Tongue (tissue), 2 donors: Measurements from ENCODE around the gene SEMA5B. TPM values are rescaled to one million over a fixed set of nuclear protein-coding genes. Genes with fewer than 3 reads are reported as not detected.
A peak's percentile ranks its signal among the peaks of the same experiment; 100 is the strongest.

Experiments
- DNase-seq: peaks from one replicate; pipeline ENCODE4 v3.0.0-alpha.2; 2015
- total RNA-seq: library from RNA; depleted of rRNA; stranded (reverse); fragments of >200 nt; gene quantifications from one replicate; pipeline ENCODE4 v1.2.3, GENCODE V29; 2014

SEMA5B gene
- total RNA-seq, 1 donor from 2014 or later = 11.0 TPM

DNA sequence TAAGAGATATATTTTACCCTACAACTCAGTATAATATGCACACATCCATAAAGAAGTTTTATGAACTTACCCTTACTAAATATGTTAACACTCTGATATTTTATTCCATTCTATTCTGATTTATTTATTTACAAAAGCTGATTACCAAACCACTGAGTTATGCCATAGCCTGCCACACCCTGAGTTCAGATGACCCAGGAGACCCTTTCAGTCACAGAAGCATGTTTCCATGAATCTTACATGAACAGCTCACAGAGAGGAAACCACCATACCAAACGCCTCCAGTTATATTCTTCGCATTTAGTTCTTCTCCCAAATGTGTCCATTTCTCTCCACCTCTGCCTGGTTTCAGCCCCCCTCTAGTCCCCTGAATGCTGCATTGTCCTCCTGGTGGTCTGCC is 103.5 kb downstream of the SEMA5B start:
- DNase-seq = no peak

DNA sequence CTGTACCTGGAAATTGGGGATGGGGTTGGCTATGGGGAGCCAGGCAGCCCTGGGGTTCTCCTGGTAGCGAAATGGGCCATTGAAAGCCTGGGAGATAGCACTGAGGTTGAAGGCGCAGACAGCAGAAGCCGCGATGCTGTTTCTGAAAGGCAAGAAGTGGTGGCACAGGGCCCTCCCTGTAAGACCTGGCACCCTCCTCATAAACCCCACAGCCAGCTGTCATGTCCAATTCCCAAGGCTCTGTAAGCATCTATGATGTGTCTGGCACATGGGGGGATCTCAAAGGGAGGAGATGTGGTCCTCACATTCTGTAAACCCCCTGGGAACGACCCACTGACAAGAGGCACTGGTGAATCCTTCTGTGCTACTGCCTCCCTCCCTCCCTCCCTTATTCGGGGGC is 104.0 kb downstream of the SEMA5B start:
- DNase-seq = no peak

DNA sequence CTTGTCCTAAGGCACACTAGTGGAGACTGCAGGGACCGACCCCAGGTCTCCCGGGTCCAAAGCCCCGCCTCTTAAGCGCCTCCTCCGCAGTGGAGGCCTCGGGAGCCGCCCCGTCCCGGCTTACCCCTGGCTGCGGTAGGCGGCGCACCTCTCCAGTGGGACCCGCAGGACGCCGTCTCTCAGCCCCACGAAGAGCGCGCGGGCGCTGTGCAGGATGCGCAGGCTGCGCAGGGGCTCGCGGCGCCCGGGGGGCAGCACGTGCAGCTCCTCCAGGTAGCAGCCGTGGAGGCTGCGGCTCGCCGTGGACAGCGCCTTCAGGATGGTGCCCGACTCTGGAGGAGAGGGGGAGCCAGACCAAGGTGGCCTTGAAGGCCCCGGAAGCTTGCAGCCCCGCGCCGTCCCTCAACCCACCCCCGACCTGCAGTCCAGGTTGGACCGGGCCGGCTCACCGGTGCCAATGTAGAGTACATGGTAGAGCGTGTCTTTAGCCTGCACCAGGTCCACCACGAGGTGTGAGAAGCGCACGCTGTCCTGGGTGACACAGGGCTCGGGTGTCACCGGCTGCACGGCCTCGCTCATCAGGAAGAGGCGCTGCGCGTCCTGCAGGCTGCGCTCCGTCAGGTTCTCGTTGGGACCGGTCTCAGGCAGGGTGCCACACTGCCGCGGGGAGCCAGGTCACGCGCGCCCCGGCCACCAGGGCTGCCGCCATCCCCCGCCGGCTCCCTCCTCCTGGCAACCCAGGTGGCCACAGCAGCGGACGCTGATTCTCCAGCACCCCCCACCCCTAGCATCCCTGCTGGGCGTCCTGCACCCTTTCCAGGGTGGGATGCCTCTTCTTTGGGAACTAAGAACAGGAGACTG is 105.5 kb downstream of the SEMA5B start:
- no peak for DNase-seq

DNA sequence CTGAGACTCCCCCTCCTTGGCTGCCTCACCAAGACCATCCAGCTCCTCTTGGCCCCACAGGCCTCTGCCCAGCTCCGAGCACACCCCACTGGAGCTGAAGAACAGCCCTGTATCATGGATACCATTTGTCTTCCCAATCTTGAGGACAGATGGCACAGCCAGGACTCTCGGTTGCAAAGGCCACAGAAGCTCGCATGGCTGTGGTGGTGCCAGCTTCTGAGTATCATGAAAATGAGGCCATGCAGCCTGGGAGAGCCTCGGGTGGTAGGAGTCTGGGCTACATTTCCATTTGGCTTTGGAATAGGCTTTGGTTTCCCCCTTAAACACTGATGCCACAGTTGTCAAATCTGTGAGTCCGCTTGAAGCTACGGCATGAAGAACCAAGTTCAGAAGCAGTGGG is 106.6 kb downstream of the SEMA5B start:
- DNase-seq = no peak

DNA sequence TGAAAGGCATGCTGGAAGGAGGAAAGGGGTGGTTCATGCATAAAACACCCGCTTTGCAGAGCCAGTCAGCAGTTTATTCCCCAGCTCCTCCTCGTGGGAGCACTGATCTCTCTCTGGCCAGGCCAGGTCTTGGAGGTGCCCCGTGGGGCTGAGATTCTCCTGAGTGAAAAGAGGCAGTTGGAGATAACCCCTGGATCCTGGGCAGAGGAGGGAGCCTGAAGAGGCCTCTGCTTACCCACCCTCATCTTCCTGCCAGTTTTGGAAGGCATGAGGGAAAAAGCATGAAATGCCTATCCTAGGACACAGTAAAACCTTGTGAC is 108.3 kb downstream of the SEMA5B start:
- DNase-seq = no peak

DNA sequence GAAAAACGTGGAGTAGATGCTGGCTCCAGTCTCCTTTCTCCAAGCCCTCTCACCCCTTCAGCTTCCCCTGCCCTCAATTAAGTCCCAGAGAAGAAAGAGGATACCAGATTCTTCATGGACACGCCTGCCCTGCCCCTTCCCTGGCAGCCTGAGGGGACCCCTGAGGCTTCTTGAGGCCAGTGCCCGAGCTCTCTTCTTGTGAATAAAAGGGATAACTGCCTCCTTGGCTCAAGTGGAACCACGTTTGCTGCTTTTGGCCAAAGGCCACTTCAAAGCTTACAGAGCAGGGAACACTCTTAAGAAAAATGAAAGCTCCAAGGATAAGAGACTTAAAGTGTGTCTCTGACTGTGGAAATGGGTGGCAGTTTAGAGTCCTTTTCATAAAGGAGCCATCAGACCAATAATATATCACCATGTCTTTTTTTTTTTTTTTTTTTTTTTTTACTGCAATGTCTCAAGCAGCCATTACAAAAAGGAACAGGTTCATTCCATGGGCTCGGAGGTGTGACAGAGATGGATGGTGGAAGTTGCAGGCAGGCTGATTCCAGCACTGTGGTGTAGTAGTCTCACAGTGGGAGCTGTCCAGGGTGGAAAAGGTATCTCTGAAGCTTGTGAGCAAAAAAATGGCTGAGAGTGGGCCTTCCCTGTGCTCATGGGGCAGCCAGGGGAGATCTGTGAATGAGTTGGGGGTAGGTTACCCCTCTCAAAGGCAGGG is 108.8 kb downstream of the SEMA5B start:
- DNase-seq = no peak

DNA sequence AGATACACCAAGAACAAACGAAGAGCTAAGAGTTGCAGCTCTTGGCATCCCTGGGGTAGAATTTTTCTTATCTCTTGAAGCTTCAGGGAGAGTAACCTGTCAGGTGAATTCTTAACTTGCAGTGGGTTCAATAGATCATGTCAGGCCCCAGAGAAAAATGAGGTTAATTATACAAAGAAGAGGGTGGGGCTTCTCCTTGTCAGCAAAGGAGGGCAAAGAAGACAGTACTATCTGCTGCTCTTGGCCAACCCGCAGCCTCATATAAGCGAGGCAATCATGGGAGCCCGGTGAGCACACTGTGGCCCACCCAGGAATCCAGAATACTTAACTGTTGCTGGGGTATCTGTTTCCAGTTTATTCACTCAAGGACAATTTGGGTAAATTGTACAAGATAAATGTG is 110.2 kb downstream of the SEMA5B start:
- DNase-seq = no peak

DNA sequence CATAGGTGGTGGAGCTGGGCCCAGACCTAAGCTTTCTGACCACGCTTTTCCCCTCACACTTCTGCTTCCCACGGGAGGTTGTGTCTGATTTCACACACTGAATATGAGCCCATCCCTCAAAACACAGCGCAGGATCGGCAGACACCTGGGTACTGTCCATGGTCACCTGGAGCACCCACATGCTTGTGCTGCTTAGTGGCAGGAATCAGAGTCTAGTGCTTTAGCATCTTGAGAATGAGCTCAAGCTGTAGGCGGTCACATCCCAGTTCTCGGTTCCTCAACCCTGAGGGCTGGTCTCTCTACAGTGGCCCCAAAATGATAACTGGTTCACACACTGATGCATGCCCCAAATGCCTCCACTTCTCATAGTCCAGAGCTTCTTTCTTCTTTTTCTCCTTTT is 111.0 kb downstream of the SEMA5B start:
- DNase-seq = no peak

DNA sequence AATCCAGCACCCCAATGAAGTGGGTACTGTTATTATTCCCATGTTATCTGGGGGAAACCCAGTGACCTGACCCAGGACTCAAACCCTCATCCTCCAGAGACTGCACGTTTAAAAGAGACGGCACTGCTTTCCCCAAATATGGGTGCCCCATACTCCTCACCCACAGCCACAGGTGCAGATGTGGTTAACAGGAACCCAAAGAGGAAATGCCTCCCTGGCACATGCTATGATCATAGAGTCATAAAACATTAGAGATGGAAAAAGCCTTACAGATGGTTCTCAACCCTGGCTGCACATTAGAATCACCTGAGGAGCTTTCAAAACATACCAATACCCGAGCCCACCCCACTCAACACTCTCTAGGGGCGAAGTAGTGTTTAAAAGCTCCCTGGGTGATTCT is 111.5 kb downstream of the SEMA5B start:
- DNase-seq = no peak

DNA sequence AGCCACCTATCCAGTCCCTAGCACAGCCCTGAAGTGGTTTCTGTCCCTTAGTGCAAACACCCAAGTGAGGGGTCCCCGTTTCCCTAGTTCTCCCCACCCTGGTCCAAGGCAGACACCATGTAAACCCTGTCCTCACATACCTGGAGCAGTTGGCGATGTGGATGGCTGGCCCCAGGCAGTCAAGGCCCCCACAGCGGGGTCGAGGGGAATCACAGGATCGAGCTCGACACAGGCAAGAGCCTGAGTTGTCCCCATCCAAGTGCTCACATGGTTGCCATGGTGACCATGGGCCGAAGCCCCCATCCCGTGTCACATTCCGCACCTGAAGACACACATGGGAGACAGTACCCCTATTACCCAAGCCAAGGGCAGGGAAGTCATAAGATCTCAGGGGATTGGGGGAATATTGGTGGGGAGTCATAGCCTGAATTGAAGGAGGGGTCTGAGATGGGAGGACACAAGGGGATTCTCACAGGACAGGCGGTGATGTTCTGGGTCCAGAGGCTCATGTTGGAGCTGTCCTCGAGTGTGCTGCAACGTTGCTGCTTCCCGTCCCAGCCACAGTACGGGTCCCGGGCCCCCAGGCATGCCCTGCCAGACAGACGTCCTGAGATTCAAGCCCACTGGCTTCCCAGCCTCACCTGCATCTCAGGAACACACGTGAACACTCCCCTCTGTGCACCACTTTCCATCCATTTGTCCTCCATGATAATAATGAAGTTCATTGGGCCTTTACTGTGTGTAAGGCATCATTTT is 112.1 kb downstream of the SEMA5B start:
- no peak for DNase-seq

DNA sequence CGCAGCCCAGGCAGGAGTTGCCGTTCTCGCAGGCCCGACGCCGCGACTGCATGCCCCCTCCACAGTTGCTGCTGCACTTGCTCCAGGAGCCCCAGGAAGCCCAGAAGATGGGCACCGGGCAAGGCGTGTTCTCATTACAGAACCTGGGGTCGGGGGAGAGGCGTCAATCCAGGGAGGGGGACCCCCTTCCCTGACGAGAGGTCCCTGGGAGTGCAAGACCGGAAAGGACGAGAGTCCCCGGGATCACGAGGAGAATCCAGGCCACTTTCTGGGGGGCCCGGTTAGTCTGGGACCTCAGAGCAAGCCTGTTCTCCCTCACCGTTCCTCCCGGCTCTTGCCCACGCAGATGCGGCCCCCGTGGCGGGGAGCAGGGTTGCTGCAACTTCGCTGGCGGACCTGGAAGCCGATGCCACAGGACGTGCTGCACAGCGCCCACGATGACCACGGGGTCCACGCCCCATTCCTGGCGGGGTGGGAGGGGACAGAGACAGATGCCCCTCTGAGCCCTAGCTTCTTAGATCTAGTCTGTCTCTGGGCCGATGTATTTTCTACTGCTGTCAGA is 113.9 kb downstream of the SEMA5B start:
- DNase-seq = no peak

DNA sequence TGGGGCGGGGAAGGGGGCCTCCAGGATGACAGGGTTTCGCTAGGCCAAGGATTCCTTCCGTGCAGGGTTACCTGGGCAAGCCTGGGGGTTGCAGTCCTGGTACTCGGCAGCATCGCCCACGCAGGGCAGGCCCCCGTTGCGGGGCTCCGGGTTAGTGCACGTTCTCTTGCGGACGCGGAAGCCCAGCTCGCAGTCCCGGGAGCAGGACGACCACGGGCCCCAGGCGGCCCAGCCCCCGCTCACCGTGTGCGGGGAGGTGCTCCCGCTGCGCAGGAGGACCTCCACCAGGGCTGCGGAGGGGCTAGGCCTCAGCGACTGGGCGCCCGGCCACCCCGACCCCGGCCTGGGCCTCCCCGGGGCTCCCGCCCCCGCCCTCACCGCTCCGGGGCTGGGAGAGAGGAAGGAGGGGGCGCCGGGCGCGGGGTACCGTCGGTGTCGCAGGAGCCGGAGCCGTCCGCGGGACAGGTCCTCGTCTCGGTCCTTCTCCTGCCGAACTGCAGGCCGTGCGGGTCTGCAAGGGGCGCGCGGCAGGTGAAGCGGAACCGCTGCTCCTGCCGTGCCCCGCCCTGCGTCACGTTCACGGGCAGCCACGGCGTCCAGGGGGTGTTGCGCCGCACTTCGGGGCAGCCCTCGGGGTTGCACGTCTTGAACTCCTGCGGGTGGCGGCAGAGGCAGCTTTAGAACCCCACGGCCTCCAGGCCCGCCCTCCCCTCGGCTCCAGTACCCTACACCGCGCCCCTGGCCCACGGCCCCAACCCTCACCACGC is 114.6 kb downstream of the SEMA5B start:
- no peak for DNase-seq

DNA sequence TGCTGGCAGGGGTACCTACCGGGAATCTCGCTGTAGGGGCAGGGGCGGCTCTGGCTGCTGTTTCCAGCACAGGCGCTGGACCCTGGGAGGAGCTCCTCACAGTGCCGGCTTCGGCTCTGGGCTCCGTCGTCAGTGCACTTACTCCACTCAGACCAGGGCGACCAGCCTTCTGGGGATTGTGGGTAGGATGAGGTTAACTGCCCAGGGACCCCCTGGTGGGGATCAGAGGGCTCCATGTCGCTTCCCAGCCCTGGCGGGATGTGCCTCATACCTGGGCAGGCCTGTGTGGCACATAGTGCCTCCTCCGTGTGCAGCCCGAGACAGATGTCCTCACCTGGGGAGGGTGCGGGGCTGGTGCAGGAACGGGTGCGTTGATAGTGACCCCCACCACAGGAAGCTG is 115.7 kb downstream of the SEMA5B start:
- DNase-seq = no peak

DNA sequence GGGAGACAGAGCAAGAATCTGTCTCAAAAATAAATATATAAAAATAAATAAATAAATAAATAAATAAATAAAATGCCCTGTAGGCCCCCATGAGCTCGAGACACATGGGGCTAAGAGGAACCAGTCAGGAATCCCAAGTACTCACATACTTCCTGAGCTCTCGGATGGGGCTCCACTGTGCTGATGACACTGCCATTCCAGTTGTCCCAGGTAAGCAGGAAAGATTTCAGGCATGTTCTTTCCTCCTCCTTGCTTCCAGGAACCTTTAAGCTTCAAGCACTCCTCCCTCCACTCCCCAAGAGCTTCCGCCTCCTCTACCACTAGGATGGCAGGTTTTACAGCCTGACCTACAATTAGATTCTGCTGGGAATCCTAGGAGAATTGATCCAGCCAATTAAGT is 119.3 kb downstream of the SEMA5B start:
- DNase-seq = no peak

DNA sequence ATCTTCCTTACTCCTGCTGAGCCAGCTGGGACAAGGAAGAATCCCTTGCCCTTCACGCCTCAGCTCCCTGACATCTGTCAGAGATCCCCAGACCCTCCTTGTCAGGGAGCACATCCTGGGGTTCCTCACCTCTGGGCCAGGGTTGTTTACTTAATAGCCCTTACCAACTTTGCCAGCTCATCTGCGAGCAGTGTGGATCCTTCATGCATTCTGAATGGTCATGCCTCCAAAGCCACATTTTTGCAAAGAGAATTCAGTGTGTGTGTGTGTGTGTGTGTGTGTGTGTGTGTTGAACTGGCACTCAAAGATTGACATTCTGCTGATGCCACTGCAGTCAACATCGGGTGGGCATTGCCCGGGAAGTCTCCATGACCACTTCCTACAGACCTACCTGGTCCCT is 120.1 kb downstream of the SEMA5B start:
- no peak for DNase-seq

DNA sequence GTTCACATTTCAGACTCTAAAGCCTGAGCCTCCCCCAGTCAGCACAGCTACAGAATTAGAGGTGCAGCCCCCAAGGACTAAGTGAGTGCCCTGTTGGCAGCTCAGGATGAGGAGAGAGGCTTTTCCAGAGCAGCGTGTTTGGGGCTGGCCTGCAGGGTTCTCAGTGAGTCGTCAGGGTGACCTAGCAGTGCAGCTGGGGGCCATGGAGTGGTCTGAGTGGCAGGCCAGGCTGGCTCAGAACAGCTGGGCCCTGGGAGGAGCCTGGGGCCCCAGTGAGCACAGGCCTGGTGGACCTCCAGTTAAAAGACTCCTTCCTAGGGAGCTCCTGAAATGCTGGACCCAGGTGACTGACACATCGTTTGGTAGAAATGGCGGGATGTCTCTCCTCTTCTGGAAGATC is 124.4 kb downstream of the SEMA5B start:
- peak; percentile 9 for DNase-seq

DNA sequence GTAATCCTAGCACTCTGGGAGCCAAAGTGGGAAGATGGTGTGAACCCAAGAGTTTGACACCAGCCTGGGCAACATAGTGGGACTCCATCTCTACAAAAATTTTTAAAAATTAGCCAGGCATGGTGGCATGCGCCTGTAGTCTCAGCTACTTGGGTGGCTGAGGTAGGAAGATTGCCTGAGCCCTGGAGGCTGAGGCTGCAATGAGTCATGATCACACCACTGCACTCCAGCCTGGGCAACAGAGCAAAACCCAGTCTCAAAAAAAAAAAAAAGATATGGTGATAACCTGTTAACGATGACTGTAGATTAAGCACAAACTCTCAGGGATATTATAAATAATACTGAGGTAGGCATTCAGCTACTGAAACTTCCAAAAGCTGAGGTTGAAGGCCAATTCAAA is 125.2 kb downstream of the SEMA5B start:
- DNase-seq = no peak

DNA sequence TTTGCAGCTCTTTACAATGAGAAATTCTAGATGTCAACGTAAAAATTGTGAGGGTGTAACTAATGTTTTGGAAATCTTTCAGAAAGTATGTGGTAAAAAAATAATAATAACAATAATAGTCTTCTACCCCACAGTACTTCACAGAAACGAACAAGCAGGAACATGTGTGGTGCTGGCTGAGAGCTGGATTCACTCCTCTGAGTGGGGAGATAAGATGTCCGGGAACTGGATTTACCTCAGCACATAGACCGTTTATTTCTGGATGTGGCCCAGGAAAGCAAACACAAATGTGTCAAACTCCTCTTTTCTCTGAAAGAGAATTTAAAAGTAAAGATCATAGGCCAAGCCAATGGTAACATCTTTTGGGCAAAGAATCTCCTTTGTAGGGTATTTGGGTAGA is 129.3 kb downstream of the SEMA5B start:
- DNase-seq = no peak

DNA sequence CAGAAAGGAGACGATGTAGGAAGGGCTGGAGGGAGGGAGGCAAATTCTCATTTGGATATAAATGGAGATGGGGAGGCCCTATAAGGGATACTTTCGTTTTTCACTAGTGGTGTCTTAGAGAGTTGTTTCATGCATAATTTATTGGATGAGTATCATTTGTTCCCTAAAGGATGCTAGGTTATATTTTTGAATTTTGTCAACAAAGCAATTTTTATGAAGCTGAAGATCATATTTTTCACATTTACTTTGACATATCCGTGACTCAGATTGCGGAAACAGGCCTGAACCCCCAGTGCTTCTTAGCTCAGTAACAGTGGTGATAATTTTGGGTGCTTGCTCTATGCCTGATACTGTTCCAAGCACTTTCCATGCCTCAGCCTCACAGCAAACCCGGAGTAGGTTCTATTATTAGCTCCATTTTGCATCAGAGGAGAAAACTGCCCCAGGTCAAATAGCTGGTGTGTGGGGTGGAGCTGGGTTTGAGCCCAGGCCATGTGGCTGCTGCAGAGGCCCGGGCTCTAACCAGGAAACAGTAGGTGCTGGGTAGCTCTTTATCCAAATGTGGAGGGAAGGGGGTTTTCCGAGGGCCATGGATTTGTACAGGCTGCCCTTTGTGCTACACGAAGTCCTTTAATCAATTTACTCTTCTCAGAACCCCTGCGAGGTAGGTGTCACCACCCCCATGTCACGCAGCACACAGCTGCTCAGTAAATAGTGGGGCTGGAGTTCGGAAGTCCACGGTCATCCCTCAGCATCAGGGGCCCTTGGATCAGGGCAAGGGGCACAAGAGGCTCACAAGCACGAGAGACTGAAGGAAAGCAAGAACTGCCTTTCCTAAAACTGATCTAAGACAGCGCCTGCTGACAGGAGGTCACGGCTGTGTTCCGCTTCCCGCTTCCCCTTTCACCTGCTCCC is 133.6 kb downstream of the SEMA5B start:
- no peak for DNase-seq

DNA sequence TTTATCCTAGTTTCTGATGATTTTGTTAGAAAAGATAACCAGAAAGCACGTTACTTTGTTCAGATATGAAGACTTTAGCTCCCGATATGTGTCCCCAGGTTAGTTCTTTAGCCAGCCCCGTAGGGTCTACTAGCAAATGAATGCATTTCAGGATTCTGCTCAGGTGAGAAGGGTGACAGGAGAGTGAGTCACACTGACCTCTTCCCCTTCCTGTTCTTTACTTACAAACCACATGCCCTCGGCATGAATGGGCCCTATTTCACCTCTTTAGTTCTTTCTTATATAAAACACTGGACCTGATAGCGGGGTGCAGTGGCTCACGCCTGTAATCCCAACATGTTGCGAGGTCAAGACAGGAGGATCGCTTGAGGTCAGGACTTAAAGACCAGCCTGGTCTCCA is 134.3 kb downstream of the SEMA5B start:
- no peak for DNase-seq
